Neuronal stem cell (in vitro differentiated cells): Measurements from ENCODE around the gene SCYL1.

Experiments used
- DNase-seq: peaks from one replicate; pipeline ENCODE4 v3.0.0-alpha.2; 2013; ENCODE audit warnings: low spot score
- H2AFZ ChIP-seq: one replicate; pipeline ENCODE4 v1.6.1; 2013; ENCODE audit warnings: mild to moderate bottlenecking, low read length, inconsistent platforms
- H2AK5ac ChIP-seq: 2 replicates; pipeline ENCODE4 v1.6.1; 2013; ENCODE audit warnings: low read depth, mild to moderate bottlenecking, inconsistent platforms, low read length, moderate library complexity, mixed read lengths
- H2BK120ac ChIP-seq: 2 replicates; pipeline ENCODE4 v1.6.1; 2013; ENCODE audit warnings: low read depth, mild to moderate bottlenecking, inconsistent platforms, low read length, moderate library complexity, mixed read lengths
- H2BK12ac ChIP-seq: one replicate; pipeline ENCODE4 v1.6.1; 2013; ENCODE audit warnings: low read length, inconsistent platforms
- H2BK15ac ChIP-seq: 2 replicates; pipeline ENCODE4 v1.6.1; 2013; ENCODE audit warnings: mild to moderate bottlenecking, low read length, inconsistent platforms, mixed read lengths
- H2BK5ac ChIP-seq: one replicate; pipeline ENCODE4 v1.6.1; 2013; ENCODE audit warnings: inconsistent platforms, mild to moderate bottlenecking, low read length, moderate library complexity
- H3K14ac ChIP-seq: one replicate; pipeline ENCODE4 v1.6.1; 2013; ENCODE audit warnings: low read length, inconsistent platforms
- H3K18ac ChIP-seq: 2 replicates; pipeline ENCODE4 v1.6.1; 2013; ENCODE audit warnings: low read length, inconsistent platforms
- H3K23ac ChIP-seq: 2 replicates; pipeline ENCODE4 v1.6.1; 2013; ENCODE audit warnings: low read depth, mild to moderate bottlenecking, mixed read lengths, low read length, inconsistent platforms; ENCODE audit not compliant: poor library complexity
- H3K27ac ChIP-seq: replicated peaks from 3 replicates; pipeline ENCODE4 v1.5.1; 2013; ENCODE audit warnings: low read length, inconsistent platforms
- H3K27me3 ChIP-seq, 3 experiments: 2 replicates each; pipeline ENCODE4 v1.6.1; 2013; ENCODE audit warnings: low read length in 3 of 3, mild to moderate bottlenecking in 2 of 3, inconsistent platforms in 1 of 3, low read depth in 1 of 3, mixed read lengths in 1 of 3, moderate library complexity in 1 of 3; ENCODE audit not compliant: control insufficient read depth in 3 of 3, insufficient read depth in 3 of 3
- H3K36me3 ChIP-seq, 2 donors: replicated peaks in 1 of 2; 2 replicates each; pipeline ENCODE4 v1.6.1; 2013; ENCODE audit warnings: low read length in 2 of 2; ENCODE audit not compliant: control insufficient read depth in 2 of 2, insufficient read depth in 2 of 2
- H3K4ac ChIP-seq: 2 replicates; pipeline ENCODE4 v1.6.1; 2013; ENCODE audit warnings: inconsistent platforms, mild to moderate bottlenecking, low read length, moderate library complexity
- H3K4me1 ChIP-seq, 2 donors: 1 replicate in 1 of 2; 2 replicates in 1 of 2; pipeline ENCODE4 v1.6.1; 2013; ENCODE audit warnings: low read length in 2 of 2, low read depth in 1 of 2; ENCODE audit not compliant: control insufficient read depth in 2 of 2, insufficient read depth in 1 of 2
- H3K4me2 ChIP-seq: one replicate; pipeline ENCODE4 v1.6.1; 2013; ENCODE audit warnings: mild to moderate bottlenecking, low read length, inconsistent platforms; ENCODE audit not compliant: insufficient read depth, poor library complexity, severe bottlenecking
- H3K4me3 ChIP-seq, 2 donors: 2 replicates each; pipeline ENCODE4 v1.5.1; 2013; ENCODE audit warnings: low read length in 2 of 2, mild to moderate bottlenecking in 2 of 2, inconsistent platforms in 1 of 2, moderate library complexity in 1 of 2
- H3K79me1 ChIP-seq: one replicate; pipeline ENCODE4 v1.6.1; 2013; ENCODE audit warnings: low read depth, mild to moderate bottlenecking, inconsistent platforms, low read length, moderate library complexity
- H3K9ac ChIP-seq: one replicate; pipeline ENCODE4 v1.6.1; 2013; ENCODE audit warnings: mild to moderate bottlenecking, low read depth, low read length, inconsistent platforms; ENCODE audit not compliant: poor library complexity
- H3K9me3 ChIP-seq, 2 donors: replicated peaks in 1 of 2; 2 replicates each; pipeline versions ENCODE3 to v1.6.1; 2013; ENCODE audit warnings: low read length in 2 of 2, mild to moderate bottlenecking in 2 of 2, inconsistent platforms in 1 of 2, low read depth in 1 of 2, mixed read lengths in 1 of 2, moderate library complexity in 1 of 2; ENCODE audit not compliant: control insufficient read depth in 2 of 2, insufficient read depth in 1 of 2
- H4K8ac ChIP-seq: one replicate; pipeline ENCODE4 v1.6.1; 2013; ENCODE audit warnings: low read depth, mild to moderate bottlenecking, inconsistent platforms, low read length, moderate library complexity
- H4K91ac ChIP-seq: one replicate; pipeline ENCODE4 v1.6.1; 2013; ENCODE audit warnings: low read length, low read depth, mild to moderate bottlenecking, inconsistent platforms; ENCODE audit not compliant: poor library complexity
- WGBS, 2 donors: extraction: QIAGEN DNeasy Blood & Tissue Kit; methylation state at CpG; one replicate each; pipeline ENCODE4 v1.1.7; 2013; ENCODE audit warnings: missing lambda C conversion rate in 2 of 2, mixed read lengths in 1 of 2; ENCODE audit not compliant: insufficient read length in 2 of 2, insufficient replicate concordance in 1 of 2; ENCODE audit errors: extremely low coverage in 2 of 2; 5-methylcytosine and 5-hydroxymethylcytosine counted together

SCYL1 gene

GRCh38 chr11:65558930-65559509 is 34.1 kb downstream of the SCYL1 start:
- peak overlapping the region; percentile 70 for H2BK15ac ChIP-seq
- peak overlapping the region; percentile 91 for H2AK5ac ChIP-seq
- H3K14ac ChIP-seq = peak overlapping the region; percentile 33
- H3K27me3 ChIP-seq = peaks cover 0 to 9% (median 0%) of the 10 kb centered on the region in 3 experiments
- H3K4me3 ChIP-seq = peak overlapping the region; percentile 64 to 66
- peak overlapping the region; percentile 93 for H3K18ac ChIP-seq
- no peaks in the 10 kb centered on the region for H3K9me3 ChIP-seq
- H3K36me3 ChIP-seq = no peaks in the 10 kb centered on the region
- H3K27ac ChIP-seq = no peak overlapping the region
- H3K4me2 ChIP-seq = peak overlapping the region; percentile 54
- no peaks in the 10 kb centered on the region for H3K79me1 ChIP-seq
- no peak overlapping the region for H2BK12ac ChIP-seq
- H4K8ac ChIP-seq = no peak overlapping the region
- peaks cover 35 to 45% of the 10 kb centered on the region in 2 donors for H3K4me1 ChIP-seq
- H3K23ac ChIP-seq = peak overlapping the region; percentile 6
- DNase-seq = no peak
- H3K9ac ChIP-seq = peak overlapping the region; percentile 71
- H2AFZ ChIP-seq = peak overlapping the region; percentile 83
- H2BK120ac ChIP-seq = peak overlapping the region; percentile 88
- H2BK5ac ChIP-seq = peak overlapping the region; percentile 89
- no CpG with 5 or more reads among the region's 19 CpGs for WGBS, 2 donors
- H4K91ac ChIP-seq = peak overlapping the region; percentile 20
- peak overlapping the region; percentile 20 for H3K4ac ChIP-seq

- no peak overlapping the region for H4K8ac ChIP-seq
- H3K4me3 ChIP-seq = peak overlapping the region in 1 of 2 donors; percentile 64
- DNase-seq = no peak
- H2BK12ac ChIP-seq = peak overlapping the region; percentile 64
- peak overlapping the region; percentile 25 for H3K18ac ChIP-seq
- no peak overlapping the region for H2BK5ac ChIP-seq
- H2BK120ac ChIP-seq = no peak overlapping the region
- peak overlapping the region; percentile 2 for H2AK5ac ChIP-seq
- no CpG with 5 or more reads among the region's 5 CpGs for WGBS, 2 donors
- H3K27ac ChIP-seq = no peak overlapping the region
- no peaks in the 10 kb centered on the region for H3K36me3 ChIP-seq
- no peak overlapping the region for H3K9ac ChIP-seq
- H3K4me1 ChIP-seq = peaks cover 32 to 45% of the 10 kb centered on the region in 2 donors
- peak overlapping the region; percentile 70 for H2BK15ac ChIP-seq
- no peaks in the 10 kb centered on the region for H3K9me3 ChIP-seq
- no peak overlapping the region for H2AFZ ChIP-seq
- H3K4ac ChIP-seq = no peak overlapping the region
- H3K4me2 ChIP-seq = no peak overlapping the region
- H3K23ac ChIP-seq = no peak overlapping the region
- H3K79me1 ChIP-seq = no peaks in the 10 kb centered on the region
- H3K27me3 ChIP-seq = peaks cover 0 to 6% (median 0%) of the 10 kb centered on the region in 3 experiments
- no peak overlapping the region for H4K91ac ChIP-seq
- H3K14ac ChIP-seq = no peak overlapping the region
These were observed 34.7 kb downstream of the SCYL1 start for GRCh38 chr11:65559535-65559934.

GRCh38 chr11:65559951-65560537 is 35.2 kb downstream of the SCYL1 start:
- Histone ChIP-seq H3K27me3 (peaks cover 0 to 1% (median 0%) of the 10 kb centered on the region in 3 experiments), H2BK120ac (no peak overlapping the region), H3K4me3 (no peak overlapping the region), H3K23ac (no peak overlapping the region), H2AFZ (no peak overlapping the region), H3K79me1 (no peaks in the 10 kb centered on the region), H3K27ac (peak overlapping the region; percentile 13), H3K9ac (no peak overlapping the region), H3K14ac (no peak overlapping the region), H3K36me3 (no peaks in the 10 kb centered on the region), H4K91ac (no peak overlapping the region), H3K18ac (peak overlapping the region; percentile 11), H3K9me3 (no peaks in the 10 kb centered on the region), H3K4me1 (peaks cover 32 to 44% of the 10 kb centered on the region in 2 donors), H3K4ac (no peak overlapping the region), H2BK5ac (peak overlapping the region; percentile 14), H2AK5ac (peak overlapping the region; percentile 76), H4K8ac (no peak overlapping the region), H2BK12ac (peak overlapping the region; percentile 2), H2BK15ac (peak overlapping the region; percentile 88), H3K4me2 (no peak overlapping the region)
- WGBS, 2 donors = no CpG with 5 or more reads among the region's 5 CpGs
- no peak for DNase-seq

GRCh38 chr11:65560555-65561418 is 35.9 kb downstream of the SCYL1 start:
- H3K4me1 ChIP-seq = peaks cover 32 to 38% of the 10 kb centered on the region in 2 donors
- no peak overlapping the region for H4K8ac ChIP-seq
- H3K14ac ChIP-seq = no peak overlapping the region
- peak overlapping the region; percentile 88 for H2AFZ ChIP-seq
- no peak for DNase-seq
- H4K91ac ChIP-seq = no peak overlapping the region
- H3K4me2 ChIP-seq = peak overlapping the region; percentile 27
- H2BK15ac ChIP-seq = no peak overlapping the region
- no peak overlapping the region for H2BK120ac ChIP-seq
- H3K18ac ChIP-seq = peak overlapping the region; percentile 29
- no peaks in the 10 kb centered on the region for H3K27me3 ChIP-seq
- H3K79me1 ChIP-seq = no peaks in the 10 kb centered on the region
- no CpG with 5 or more reads among the region's 15 CpGs for WGBS, 2 donors
- no peak overlapping the region for H3K23ac ChIP-seq
- H2BK5ac ChIP-seq = peak overlapping the region; percentile 14
- no peak overlapping the region for H3K4ac ChIP-seq
- no peaks in the 10 kb centered on the region for H3K9me3 ChIP-seq
- no peaks in the 10 kb centered on the region for H3K36me3 ChIP-seq
- peak overlapping the region in 1 of 2 donors; percentile 4 for H3K4me3 ChIP-seq
- peak overlapping the region; percentile 47 for H3K27ac ChIP-seq
- no peak overlapping the region for H3K9ac ChIP-seq
- H2AK5ac ChIP-seq = no peak overlapping the region
- H2BK12ac ChIP-seq = no peak overlapping the region
